Mesenchymal stem cell (in vitro differentiated cells and primary cell): ENCODE data around the gene DRC3.

ENCODE experiments used
- DNase-seq: peaks from one replicate; pipeline ENCODE4 v3.0.0-alpha.2; 2013
- H2AFZ ChIP-seq: one replicate; pipeline ENCODE4 v1.6.1; 2013; ENCODE audit warnings: low read depth, mild to moderate bottlenecking, control low read depth, inconsistent platforms, low read length, moderate library complexity
- H2AK5ac ChIP-seq: 2 replicates; pipeline ENCODE4 v1.6.1; 2013; ENCODE audit warnings: low read length, moderate library complexity, mild to moderate bottlenecking, inconsistent platforms; ENCODE audit not compliant: severe bottlenecking
- H2BK120ac ChIP-seq: one replicate; pipeline ENCODE4 v1.6.1; 2013; ENCODE audit warnings: low read depth, mild to moderate bottlenecking, inconsistent platforms, low read length, moderate library complexity
- H2BK12ac ChIP-seq, 2 experiments: one replicate each; pipeline ENCODE4 v1.6.1; 2013; ENCODE audit warnings: inconsistent platforms in 2 of 2, low read length in 2 of 2, mild to moderate bottlenecking in 2 of 2, moderate library complexity in 2 of 2, control low read depth in 1 of 2
- H2BK15ac ChIP-seq: one replicate; pipeline ENCODE4 v1.6.1; 2013; ENCODE audit warnings: mild to moderate bottlenecking, low read depth, inconsistent platforms; ENCODE audit not compliant: poor library complexity, severe bottlenecking
- H2BK5ac ChIP-seq: 2 replicates; pipeline ENCODE4 v1.6.1; 2013; ENCODE audit warnings: low read depth, mild to moderate bottlenecking, low read length, control low read depth, inconsistent platforms; ENCODE audit not compliant: poor library complexity, severe bottlenecking
- H3K14ac ChIP-seq, 2 experiments: one replicate each; pipeline ENCODE4 v1.6.1; 2013; ENCODE audit warnings: inconsistent platforms in 2 of 2, low read length in 2 of 2, control low read depth in 1 of 2, mild to moderate bottlenecking in 1 of 2, moderate library complexity in 1 of 2
- H3K18ac ChIP-seq, 2 experiments: one replicate each; pipeline ENCODE4 v1.6.1; 2013; ENCODE audit warnings: inconsistent platforms in 2 of 2, low read length in 2 of 2, control low read depth in 1 of 2, low read depth in 1 of 2, mild to moderate bottlenecking in 1 of 2
- H3K23ac ChIP-seq, 2 experiments: one replicate each; pipeline ENCODE4 v1.6.1; 2013; ENCODE audit warnings: inconsistent platforms in 2 of 2, low read length in 2 of 2, mild to moderate bottlenecking in 2 of 2, moderate library complexity in 2 of 2, control low read depth in 1 of 2
- H3K27ac ChIP-seq: 2 replicates; pipeline ENCODE4 v1.5.1; 2013; ENCODE audit warnings: mild to moderate bottlenecking, moderate library complexity, low read length, control low read depth, inconsistent platforms; ENCODE audit not compliant: poor library complexity, severe bottlenecking
- H3K27me3 ChIP-seq, 2 experiments: 2 replicates each; pipeline versions ENCODE4 v1.6.1 to v1.7.0; 2013; ENCODE audit warnings: low read length in 2 of 2, mild to moderate bottlenecking in 2 of 2, moderate library complexity in 2 of 2, control low read depth in 1 of 2, inconsistent platforms in 1 of 2; ENCODE audit not compliant: control insufficient read depth in 1 of 2, insufficient read depth in 1 of 2
- H3K36me3 ChIP-seq, 2 experiments: 2 replicates each; pipeline versions ENCODE4 v1.6.1 to v1.7.0; 2013; ENCODE audit warnings: low read length in 2 of 2, control low read depth in 1 of 2, inconsistent platforms in 1 of 2, low read depth in 1 of 2, mild to moderate bottlenecking in 1 of 2; ENCODE audit not compliant: insufficient read depth in 2 of 2, control insufficient read depth in 1 of 2
- H3K4ac ChIP-seq, 2 experiments: one replicate each; pipeline ENCODE4 v1.6.1; 2013; ENCODE audit warnings: inconsistent platforms in 2 of 2, low read length in 2 of 2, mild to moderate bottlenecking in 2 of 2, moderate library complexity in 2 of 2, control low read depth in 1 of 2, low read depth in 1 of 2
- H3K4me1 ChIP-seq: 2 replicates; pipeline ENCODE4 v1.6.1; 2013; ENCODE audit warnings: low read depth, low read length, control low read depth; ENCODE audit not compliant: control insufficient read depth, insufficient read depth
- H3K4me2 ChIP-seq: 2 replicates; pipeline ENCODE4 v1.6.1; 2013; ENCODE audit warnings: low read length, mild to moderate bottlenecking, inconsistent platforms; ENCODE audit not compliant: poor library complexity, severe bottlenecking
- H3K4me3 ChIP-seq, 2 experiments: 2 replicates each; pipeline versions ENCODE4 v1.5.1 to v1.7.0; 2013; ENCODE audit warnings: low read length in 2 of 2, mild to moderate bottlenecking in 2 of 2, control low read depth in 1 of 2, low read depth in 1 of 2; ENCODE audit not compliant: insufficient read depth in 1 of 2
- H3K79me1 ChIP-seq: replicated peaks from 2 replicates; pipeline ENCODE4 v1.6.1; 2013; ENCODE audit warnings: mild to moderate bottlenecking, control low read depth, low read length, inconsistent platforms; ENCODE audit not compliant: poor library complexity, severe bottlenecking
- H3K9ac ChIP-seq: 2 replicates; pipeline ENCODE4 v1.7.0; 2013; ENCODE audit warnings: mild to moderate bottlenecking, low read length, moderate library complexity
- H3K9me3 ChIP-seq: 2 replicates; pipeline ENCODE4 v1.7.0; 2013; ENCODE audit warnings: mild to moderate bottlenecking, low read length; ENCODE audit not compliant: control insufficient read depth
- H4K8ac ChIP-seq: one replicate; pipeline ENCODE4 v1.6.1; 2013; ENCODE audit warnings: inconsistent platforms, mild to moderate bottlenecking, low read length, moderate library complexity
- H4K91ac ChIP-seq: one replicate; pipeline ENCODE4 v1.6.1; 2013; ENCODE audit warnings: mild to moderate bottlenecking, low read length, inconsistent platforms
- WGBS: methylation state at CpG from one replicate; pipeline ENCODE4 v1.1.7; 2013; ENCODE audit warnings: mixed read lengths; 5-methylcytosine and 5-hydroxymethylcytosine counted together

The DRC3 gene

GRCh38 chr17:17934806-17935205 lies 37.9 kb upstream of the DRC3 start:
- Histone ChIP-seq H3K4ac (peak overlapping the region in 1 of 2 experiments; percentile 20), H2BK120ac (no peak overlapping the region), H4K8ac (no peak overlapping the region), H3K4me1 (peaks cover 21% of the 10 kb centered on the region), H3K4me2 (no peak overlapping the region), H3K36me3 (no peaks in the 10 kb centered on the region), H3K27ac (no peak overlapping the region), H3K9me3 (no peaks in the 10 kb centered on the region), H3K18ac (peak overlapping the region in 1 of 2 experiments; percentile 64), H2BK15ac (no peak overlapping the region), H3K79me1 (peaks cover 21% of the 10 kb centered on the region), H2AK5ac (no peak overlapping the region), H3K9ac (no peak overlapping the region), H2AFZ (no peak overlapping the region), H2BK5ac (no peak overlapping the region), H2BK12ac (no peak overlapping the region), H4K91ac (no peak overlapping the region), H3K23ac (no peak overlapping the region), H3K4me3 (no peak overlapping the region), H3K27me3 (no peaks in the 10 kb centered on the region), H3K14ac (no peak overlapping the region)
- DNase-seq, result no peak
- WGBS, result 92% methylated on average over 3 of the region's 3 CpGs

DNA sequence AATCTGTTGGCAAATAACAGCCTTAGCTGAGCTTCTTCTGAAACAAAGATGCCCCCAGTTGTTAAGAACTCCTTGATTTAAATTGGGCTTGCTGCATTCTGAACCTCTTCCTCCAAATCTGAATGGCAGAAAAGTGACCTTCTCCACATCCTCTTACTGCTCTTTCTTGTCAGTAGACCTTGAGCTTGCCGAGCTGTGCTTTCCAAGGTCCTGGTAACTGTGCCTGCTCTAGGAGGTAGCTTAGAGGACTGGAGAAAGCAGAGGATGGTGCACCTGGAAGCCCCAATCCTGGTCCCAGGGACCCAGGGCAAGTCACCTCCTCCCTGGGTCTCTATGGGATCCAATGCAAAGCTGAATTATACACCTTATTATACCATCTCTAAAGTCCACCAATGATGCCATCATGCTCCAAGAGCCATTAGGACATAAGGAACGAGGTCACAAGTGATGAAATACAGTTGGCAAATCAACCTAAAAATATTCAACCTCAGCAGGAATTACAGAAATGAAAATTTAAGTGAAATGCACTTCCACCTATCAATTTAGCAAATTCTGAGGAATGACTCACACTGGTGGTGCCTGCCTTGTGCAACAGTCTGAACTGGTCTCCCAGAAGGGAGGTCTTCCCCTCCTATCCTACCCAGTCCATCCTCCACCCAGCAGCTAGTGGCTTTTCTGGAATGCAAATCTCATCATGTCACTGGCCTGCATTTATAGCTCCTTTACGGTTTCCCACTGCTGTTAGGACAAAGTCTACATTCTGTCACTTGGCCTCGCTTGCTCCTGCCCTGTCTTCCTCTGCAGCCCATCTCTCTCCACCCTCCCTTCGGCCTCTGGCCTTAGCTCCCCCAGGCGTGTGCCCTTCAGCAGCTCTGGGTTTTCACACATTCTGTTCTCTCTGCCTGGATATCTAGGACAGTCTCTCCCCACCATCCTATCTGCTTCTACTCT lies 37.1 kb upstream of the DRC3 start:
- peak overlapping the region; percentile 48 for H3K9ac ChIP-seq
- H3K4me1 ChIP-seq, result peaks cover 22% of the 10 kb centered on the region
- peak; percentile 91 for DNase-seq
- H3K9me3 ChIP-seq, result no peaks in the 10 kb centered on the region
- H4K91ac ChIP-seq, result no peak overlapping the region
- no peak overlapping the region for H2BK120ac ChIP-seq
- no peaks in the 10 kb centered on the region for H3K36me3 ChIP-seq
- peak overlapping the region; percentile 35 for H4K8ac ChIP-seq
- no peak overlapping the region for H2BK15ac ChIP-seq
- no peaks in the 10 kb centered on the region for H3K27me3 ChIP-seq
- H3K18ac ChIP-seq, result peak overlapping the region; percentile 14 to 54
- WGBS, result 31% methylated on average over 6 of the region's 6 CpGs
- H3K4ac ChIP-seq, result peak overlapping the region; percentile 13 to 53
- peak overlapping the region; percentile 6 for H3K4me2 ChIP-seq
- peak overlapping the region in 1 of 2 experiments; percentile 3 for H3K23ac ChIP-seq
- H3K14ac ChIP-seq, result no peak overlapping the region
- H3K4me3 ChIP-seq, result peak overlapping the region in 1 of 2 experiments; percentile 25
- no peak overlapping the region for H2AFZ ChIP-seq
- peaks cover 21% of the 10 kb centered on the region for H3K79me1 ChIP-seq
- H2AK5ac ChIP-seq, result peak overlapping the region; percentile 76
- no peak overlapping the region for H2BK5ac ChIP-seq
- peak overlapping the region in 1 of 2 experiments; percentile 71 for H2BK12ac ChIP-seq
- H3K27ac ChIP-seq, result peak overlapping the region; percentile 80

GRCh38 chr17:17937201-17937853 lies 35.3 kb upstream of the DRC3 start:
- Histone ChIP-seq H4K8ac (no peak overlapping the region), H2AFZ (no peak overlapping the region), H3K9me3 (no peaks in the 10 kb centered on the region), H4K91ac (peak overlapping the region; percentile 49), H2BK12ac (no peak overlapping the region), H3K27ac (no peak overlapping the region), H2BK15ac (no peak overlapping the region), H3K9ac (no peak overlapping the region), H3K23ac (no peak overlapping the region), H2AK5ac (peak overlapping the region; percentile 66), H3K36me3 (no peaks in the 10 kb centered on the region), H3K4me1 (peaks cover 26% of the 10 kb centered on the region), H2BK120ac (no peak overlapping the region), H3K4me3 (no peak overlapping the region), H2BK5ac (no peak overlapping the region), H3K27me3 (no peaks in the 10 kb centered on the region), H3K18ac (peak overlapping the region in 1 of 2 experiments; percentile 74), H3K4ac (peak overlapping the region in 1 of 2 experiments; percentile 44), H3K4me2 (no peak overlapping the region), H3K79me1 (peaks cover 22% of the 10 kb centered on the region), H3K14ac (no peak overlapping the region)
- WGBS, result 80% methylated on average over 4 of the region's 4 CpGs
- peak; percentile 43 for DNase-seq

DNA sequence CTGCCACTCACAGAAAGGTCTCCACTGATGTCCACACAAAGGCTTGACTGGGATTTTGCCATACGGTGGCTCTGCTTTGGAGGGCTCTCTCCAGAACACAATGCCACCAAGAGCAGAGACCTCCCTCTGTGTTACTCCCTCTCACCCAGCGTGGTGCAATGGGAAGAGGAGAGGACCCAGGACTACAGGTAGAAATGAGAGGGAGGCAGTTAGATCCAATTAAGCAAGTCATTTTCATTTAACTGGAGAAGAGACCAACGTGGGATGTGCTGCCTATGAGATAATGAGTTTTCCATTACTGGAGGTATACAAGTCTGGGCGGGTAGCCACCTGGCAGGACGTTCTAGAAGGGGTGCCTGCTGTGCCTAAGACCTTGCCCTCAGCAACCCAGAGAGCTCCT lies 34.7 kb upstream of the DRC3 start:
- Histone ChIP-seq H3K4me1 (peaks cover 26% of the 10 kb centered on the region), H3K9me3 (no peaks in the 10 kb centered on the region), H2BK5ac (no peak overlapping the region), H3K79me1 (peaks cover 21% of the 10 kb centered on the region), H3K36me3 (no peaks in the 10 kb centered on the region), H2BK12ac (peak overlapping the region; percentile 40 to 43), H4K8ac (peak overlapping the region; percentile 19), H2AK5ac (peak overlapping the region; percentile 66), H3K4me3 (no peak overlapping the region), H3K9ac (no peak overlapping the region), H3K27ac (no peak overlapping the region), H4K91ac (peak overlapping the region; percentile 75), H3K4me2 (no peak overlapping the region), H3K4ac (no peak overlapping the region), H3K23ac (peak overlapping the region in 1 of 2 experiments; percentile 34), H3K27me3 (no peaks in the 10 kb centered on the region), H3K14ac (peak overlapping the region in 1 of 2 experiments; percentile 87), H2AFZ (no peak overlapping the region), H3K18ac (peak overlapping the region in 1 of 2 experiments; percentile 70), H2BK120ac (no peak overlapping the region), H2BK15ac (no peak overlapping the region)
- 84% methylated on average over 4 of the region's 5 CpGs for WGBS
- DNase-seq, result no peak
